DOHH2 (cell line): ENCODE measurements around the gene HENMT1.

Source experiments
- H3F3A ChIP-seq: fragments of 200-600 bp; sonication (generic), shearing (Covaris generic); 2 replicates; pipeline ENCODE4 v1.6.0; 2016; ENCODE audit warnings: antibody characterized with exemption, mild to moderate bottlenecking; ENCODE audit not compliant: control insufficient read depth, insufficient read depth
- H3K27ac ChIP-seq: fragments of 200-600 bp; sonication (generic); 2 replicates; pipeline ENCODE4 v1.5.1; 2014; ENCODE audit warnings: low read depth, mild to moderate bottlenecking, low read length, moderate library complexity
- H3K27me3 ChIP-seq: fragments of 200-600 bp; sonication (generic); 2 replicates; pipeline ENCODE4 v1.6.1; 2014; ENCODE audit warnings: mild to moderate bottlenecking, low read length, mixed read lengths; ENCODE audit not compliant: control insufficient read depth
- H3K36me3 ChIP-seq: fragments of 200-600 bp; sonication (generic); 2 replicates; pipeline ENCODE4 v1.6.1; 2014; ENCODE audit warnings: mild to moderate bottlenecking, low read length, moderate library complexity, mixed read lengths; ENCODE audit not compliant: control insufficient read depth
- H3K4me1 ChIP-seq: fragments of 200-600 bp; sonication (generic); 2 replicates; pipeline ENCODE4 v1.6.1; 2014; ENCODE audit warnings: mild to moderate bottlenecking, low read length, mixed read lengths; ENCODE audit not compliant: control insufficient read depth
- H3K4me2 ChIP-seq: fragments of 200-600 bp; sonication (generic); 2 replicates; pipeline ENCODE4 v1.6.0; 2014; ENCODE audit warnings: mild to moderate bottlenecking, low read length, moderate library complexity
- H3K4me3 ChIP-seq: fragments of 200-600 bp; sonication (generic); 2 replicates; pipeline ENCODE4 v1.5.1; 2014; ENCODE audit warnings: mild to moderate bottlenecking, low read length, mixed read lengths
- H3K79me2 ChIP-seq: fragments of 200-600 bp; sonication (generic); 2 replicates; pipeline ENCODE4 v1.6.1; 2014; ENCODE audit warnings: mild to moderate bottlenecking, low read length, mixed read lengths; ENCODE audit not compliant: control insufficient read depth
- H3K9me2 ChIP-seq: fragments of 200-600 bp; sonication (generic); replicated peaks from 2 replicates; pipeline ENCODE4 v1.6.1; 2014; ENCODE audit warnings: mild to moderate bottlenecking, low read length, mixed read lengths; ENCODE audit not compliant: control insufficient read depth
- H3K9me3 ChIP-seq: fragments of 200-600 bp; sonication (generic); 2 replicates; pipeline ENCODE4 v1.6.1; 2014; ENCODE audit warnings: antibody characterized with exemption, low read length, mixed read lengths; ENCODE audit not compliant: control insufficient read depth, insufficient read depth
- H4K20me1 ChIP-seq: fragments of 200-600 bp; sonication (generic); 2 replicates; pipeline ENCODE4 v1.6.0; 2014; ENCODE audit warnings: low read depth, mild to moderate bottlenecking, antibody characterized with exemption, low read length, moderate library complexity; ENCODE audit not compliant: control insufficient read depth, insufficient read depth
- CTCF ChIP-seq: fragments of 200-600 bp; sonication (generic); IDR thresholded peaks from one replicate; pipeline ENCODE4 v1.5.1; 2014; ENCODE audit warnings: antibody characterized with exemption, mild to moderate bottlenecking, low read depth, low read length; ENCODE audit not compliant: poor library complexity, severe bottlenecking
- EZH2phosphoT487 ChIP-seq: fragments of 200-600 bp; sonication (generic); IDR thresholded peaks from 2 replicates; pipeline ENCODE4 v1.6.1; 2017; ENCODE audit warnings: borderline replicate concordance, mild to moderate bottlenecking, antibody characterized with exemption, low read length, moderate library complexity, mixed read lengths

Gene HENMT1

GRCh38 chr1:108663074-108663473, 2.2 kb upstream of the HENMT1 start:
- H3K4me2 ChIP-seq = no peak overlapping the region
- H3K36me3 ChIP-seq = no peaks in the 10 kb centered on the region
- no peak overlapping the region for H3K27ac ChIP-seq
- peaks cover 8% of the 10 kb centered on the region; the same call in 1 of the 2 replicates for H3F3A ChIP-seq
- no peaks in the 10 kb centered on the region for H3K9me2 ChIP-seq
- no peak overlapping the region for H3K4me3 ChIP-seq
- no peaks in the 10 kb centered on the region for H3K9me3 ChIP-seq
- no peaks in the 10 kb centered on the region for H4K20me1 ChIP-seq
- no peaks in the 10 kb centered on the region for H3K27me3 ChIP-seq
- TF ChIP-seq CTCF (no peak), EZH2phosphoT487 (no peak)
- peaks cover 11% of the 10 kb centered on the region for H3K79me2 ChIP-seq
- H3K4me1 ChIP-seq = peaks cover 29% of the 10 kb centered on the region

- H3K9me2 ChIP-seq = no peaks in the 10 kb centered on the region
- H3K4me3 ChIP-seq = no peak overlapping the region
- H4K20me1 ChIP-seq = no peaks in the 10 kb centered on the region
- peaks cover 29% of the 10 kb centered on the region for H3K4me1 ChIP-seq
- no peak overlapping the region for H3K4me2 ChIP-seq
- no peaks in the 10 kb centered on the region for H3K9me3 ChIP-seq
- TF ChIP-seq CTCF (no peak), EZH2phosphoT487 (no peak)
- peaks cover 5% of the 10 kb centered on the region; the same call in 1 of the 2 replicates for H3F3A ChIP-seq
- H3K27me3 ChIP-seq = no peaks in the 10 kb centered on the region
- peaks cover 5% of the 10 kb centered on the region; the same call in 1 of the 2 replicates for H3K36me3 ChIP-seq
- no peak overlapping the region for H3K27ac ChIP-seq
- peaks cover 11% of the 10 kb centered on the region for H3K79me2 ChIP-seq
Measured at GRCh38 chr1:108657356-108658080, 3.4 kb downstream of the HENMT1 start.

- Histone ChIP-seq H3K9me2 (no peaks in the 10 kb centered on the region), H3F3A (no peaks in the 10 kb centered on the region), H3K79me2 (no peaks in the 10 kb centered on the region; the same call in 1 of the 2 replicates), H3K36me3 (peaks cover 9% of the 10 kb centered on the region), H3K4me3 (no peak overlapping the region), H3K9me3 (no peaks in the 10 kb centered on the region), H3K4me1 (no peaks in the 10 kb centered on the region), H3K4me2 (no peak overlapping the region), H3K27me3 (no peaks in the 10 kb centered on the region), H3K27ac (no peak overlapping the region), H4K20me1 (no peaks in the 10 kb centered on the region)
- TF ChIP-seq CTCF (no peak), EZH2phosphoT487 (no peak)
Measured at GRCh38 chr1:108653431-108654105, 7.3 kb downstream of the HENMT1 start.
